Ascending aorta (tissue), 2 donors: ENCODE data around the gene ISLR. TPM values are rescaled to one million over a fixed set of nuclear protein-coding genes. Genes with fewer than 3 reads are reported as not detected.

Source experiments
- DNase-seq, 2 donors: peaks; one replicate each; pipeline ENCODE4 v3.0.0-alpha.2; 2019; ENCODE audit warnings: low spot score in 2 of 2
- H3K27ac ChIP-seq, 2 donors: fragments of 200-600 bp; sonication (generic); one replicate each; pipeline ENCODE4 v1.5.1; 2016 to 2017; ENCODE audit warnings: mild to moderate bottlenecking in 1 of 2
- H3K27me3 ChIP-seq: fragments of 200-600 bp; sonication (generic); one replicate; pipeline ENCODE4 v1.5.1; 2017
- H3K36me3 ChIP-seq, 2 donors: fragments of 200-600 bp; sonication (generic); one replicate each; pipeline ENCODE4 v1.5.1; 2016
- H3K4me1 ChIP-seq, 2 donors: fragments of 200-600 bp; sonication (generic); one replicate each; pipeline ENCODE4 v1.5.1; 2016 to 2017; ENCODE audit warnings: mild to moderate bottlenecking in 1 of 2
- H3K4me3 ChIP-seq, 2 donors: fragments of 200-600 bp; sonication (generic); one replicate each; pipeline ENCODE4 v1.5.1; 2016 to 2017; ENCODE audit warnings: mild to moderate bottlenecking in 1 of 2
- H3K9me3 ChIP-seq, 2 donors: fragments of 200-600 bp; sonication (generic); one replicate each; pipeline ENCODE4 v1.5.1; 2016
- CTCF ChIP-seq, 3 experiments: fragments of 200-600 bp in 2 of 3; fragments of 450-650 bp in 1 of 3; sonication (generic) in 2 of 3; IDR thresholded peaks; one replicate each; pipeline ENCODE4 v1.5.1; 2016 to 2019; ENCODE audit warnings: antibody characterized with exemption in 3 of 3, mild to moderate bottlenecking in 1 of 3, moderate library complexity in 1 of 3
- intact Hi-C: fragments of 100-400 bp; cut with DNase I; formaldehyde crosslinking; loops from one replicate; pipeline ENCODE4 v1.15.1; 2023
- total RNA-seq: library from RNA; depleted of rRNA; stranded (reverse); fragments of >200 nt; gene quantifications from one replicate; pipeline ENCODE4 v1.1.0, GENCODE V29; 2016

The ISLR gene
- total RNA-seq, 1 donor from 2014 or later: 211 TPM

DNA sequence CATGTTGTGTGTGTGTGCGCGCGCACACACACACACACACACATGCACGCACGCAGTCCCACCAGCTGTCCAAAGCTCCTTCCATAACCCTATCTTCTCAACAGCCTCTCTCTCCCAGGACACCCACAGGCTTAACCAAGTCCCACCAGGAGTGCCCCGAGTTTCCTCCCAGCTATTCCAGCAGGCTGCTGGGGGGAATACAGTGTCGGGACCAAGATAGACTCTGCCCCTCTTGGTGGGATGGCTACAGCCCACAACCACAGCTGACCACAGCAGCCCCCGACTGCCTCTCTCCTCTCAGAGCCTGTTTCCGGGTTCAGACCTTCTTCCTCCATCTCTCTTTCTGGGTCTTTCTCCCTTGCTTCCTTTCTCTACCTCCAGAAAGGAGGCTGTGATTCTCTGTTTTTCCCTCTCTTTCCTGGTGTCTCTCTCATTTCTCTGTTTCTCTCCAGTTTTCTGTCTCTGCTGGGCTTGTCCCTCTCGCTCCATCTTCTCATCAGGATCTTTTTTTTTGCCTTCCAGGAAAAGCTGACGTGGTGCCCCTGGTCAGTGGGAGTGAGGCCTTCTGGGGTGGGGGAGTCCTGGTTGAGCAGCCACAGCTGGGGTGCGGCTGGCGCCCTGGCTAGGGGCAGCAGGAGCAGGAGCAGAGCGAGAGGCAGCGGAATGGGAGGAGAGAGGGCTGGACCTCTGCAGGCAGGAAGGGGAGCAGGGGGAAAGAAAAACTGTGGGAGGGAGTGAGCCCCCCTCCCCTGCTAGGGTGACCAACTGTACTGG lies 3.3 kb upstream of the ISLR start:
- Histone ChIP-seq H3K27me3 (no peaks in the 10 kb centered on the region), H3K4me3 (no peak overlapping the region), H3K9me3 (no peaks in the 10 kb centered on the region), H3K27ac (no peak overlapping the region), H3K4me1 (peaks cover 15 to 34% of the 10 kb centered on the region in 2 donors), H3K36me3 (peaks cover 0 to under 1% of the 10 kb centered on the region in 2 donors)
- no peak for DNase-seq
- intact Hi-C loops: no loop called here
- TF ChIP-seq CTCF (IDR thresholded peaks at IDR 0.05): no peak

DNA sequence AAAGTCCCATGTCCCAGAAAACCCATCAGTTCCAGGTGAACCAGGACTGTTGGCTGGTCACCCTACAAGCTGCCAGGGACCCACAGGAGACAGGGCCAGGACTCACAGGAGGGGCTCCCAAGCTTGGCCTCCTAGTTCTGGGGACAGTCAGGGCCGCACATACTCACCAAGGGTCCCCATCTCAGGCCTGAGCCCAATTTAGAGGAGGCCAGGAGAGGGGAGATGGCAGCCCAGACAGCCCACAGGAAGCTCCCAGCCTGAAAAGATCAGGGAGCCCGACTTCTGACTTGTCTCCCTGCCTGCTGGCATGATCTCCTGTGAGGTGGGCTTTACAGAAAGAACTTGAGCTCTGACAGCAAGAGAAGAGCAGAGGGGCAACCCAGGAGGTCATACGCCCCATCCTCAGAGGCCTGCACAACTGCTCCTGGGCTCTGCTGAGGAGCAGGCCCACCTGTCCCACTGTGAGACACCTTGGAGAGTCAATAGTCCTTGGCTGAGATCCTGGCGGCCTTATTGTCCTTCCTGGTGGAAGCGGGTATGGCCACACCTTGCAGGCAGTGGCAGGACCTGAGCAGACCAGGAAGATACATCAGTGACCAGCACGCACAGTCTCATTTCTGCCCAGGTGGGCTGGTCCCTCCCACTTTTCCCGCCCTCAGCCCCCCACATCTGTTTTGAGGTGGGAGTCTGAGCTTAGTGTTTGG lies 2.5 kb upstream of the ISLR start:
- H3K36me3 ChIP-seq: peaks cover 0 to 7% of the 10 kb centered on the region in 2 donors
- peaks cover 22 to 41% of the 10 kb centered on the region in 2 donors for H3K4me1 ChIP-seq
- H3K27me3 ChIP-seq: no peaks in the 10 kb centered on the region
- DNase-seq: no peak
- TF ChIP-seq CTCF (IDR thresholded peaks at IDR 0.05): no peak
- H3K9me3 ChIP-seq: no peaks in the 10 kb centered on the region
- intact Hi-C loops: no loop called here
- H3K4me3 ChIP-seq: no peak overlapping the region
- no peak overlapping the region for H3K27ac ChIP-seq

DNA sequence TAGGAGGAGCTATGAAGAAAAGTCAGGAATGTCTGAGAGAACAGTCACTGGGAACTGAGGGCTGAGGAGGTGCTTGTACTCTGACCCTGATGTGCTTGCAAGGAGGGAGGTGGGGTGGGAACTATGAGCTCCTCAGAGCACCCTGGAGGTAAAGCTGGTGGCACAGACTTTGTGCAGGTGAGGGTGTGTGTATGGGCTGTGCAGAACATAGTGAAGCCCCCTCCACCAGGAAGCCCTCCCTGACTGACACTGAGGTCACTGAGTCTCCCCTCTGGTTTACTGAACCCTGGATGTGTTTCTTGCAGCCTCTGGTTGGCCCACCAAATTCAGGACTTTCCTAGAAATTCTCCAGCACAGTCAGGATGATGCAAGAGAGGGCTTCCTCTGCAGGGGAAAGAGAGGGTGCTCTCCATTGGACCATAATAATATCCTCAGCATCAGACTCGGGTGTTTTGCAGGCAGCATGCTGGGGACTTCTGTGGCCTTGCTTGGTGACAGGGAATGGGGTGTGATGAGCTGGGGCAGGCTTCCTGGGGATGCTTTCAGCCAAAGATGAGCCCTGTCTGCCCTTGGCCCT lies 1.5 kb upstream of the ISLR start:
- Histone ChIP-seq H3K4me1 (peaks cover 27 to 48% of the 10 kb centered on the region in 2 donors), H3K27me3 (no peaks in the 10 kb centered on the region), H3K4me3 (peak overlapping the region in 1 of 2 donors; percentile 57), H3K36me3 (peaks cover 0 to 7% of the 10 kb centered on the region in 2 donors), H3K9me3 (no peaks in the 10 kb centered on the region), H3K27ac (peak overlapping the region; percentile 83 to 85)
- no peak for DNase-seq
- intact Hi-C loops: loop anchor here (2.0 kb wide), 1 partner anchor 15 kb away; no protein-coding TSS in a partner anchor
- TF ChIP-seq CTCF (IDR thresholded peaks at IDR 0.05): no peak

DNA sequence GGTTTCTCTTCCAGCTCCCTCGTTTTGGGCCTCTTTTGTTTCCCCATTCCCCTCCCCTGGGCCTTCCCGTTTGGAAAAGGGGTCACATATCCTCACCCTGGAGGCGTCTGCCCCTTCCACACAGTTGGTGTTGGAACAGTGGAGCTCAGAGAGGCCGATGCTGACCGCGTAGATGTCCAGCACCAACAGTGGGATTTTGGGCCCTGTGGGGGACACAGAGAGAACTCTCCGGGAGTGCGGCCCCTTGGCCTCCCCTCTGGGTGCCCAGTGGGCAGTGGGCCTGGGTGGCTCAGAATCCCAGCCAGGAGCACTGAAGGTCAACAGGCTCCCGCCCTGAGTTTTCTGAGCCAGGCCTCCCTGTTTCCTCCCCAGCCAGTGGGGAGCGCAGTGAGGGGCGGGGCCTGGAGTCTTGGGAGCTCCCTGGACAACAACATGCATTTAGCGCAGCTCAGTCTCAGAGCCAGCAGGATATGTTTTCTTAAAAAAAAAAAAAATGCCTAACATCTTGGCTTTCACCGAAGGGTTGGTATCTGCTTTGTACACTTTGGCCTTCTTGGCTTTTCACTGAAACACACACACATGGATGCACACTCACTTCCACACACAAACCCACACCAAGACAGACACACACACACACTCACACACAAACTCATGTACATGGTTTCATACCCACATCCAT lies 670 bp upstream of the ISLR start:
- Histone ChIP-seq H3K27me3 (no peaks in the 10 kb centered on the region), H3K27ac (peak overlapping the region; percentile 83 to 85), H3K4me1 (peaks cover 32 to 54% of the 10 kb centered on the region in 2 donors), H3K36me3 (peaks cover 0 to 7% of the 10 kb centered on the region in 2 donors), H3K9me3 (no peaks in the 10 kb centered on the region), H3K4me3 (peak overlapping the region; percentile 24 to 57)
- TF ChIP-seq CTCF (IDR thresholded peaks at IDR 0.05): no peak
- DNase-seq: peak in 1 of 2 donors; percentile 81
- intact Hi-C loops: loop anchor here (2.0 kb wide), 1 partner anchor 16 kb away; no protein-coding TSS in a partner anchor

- intact Hi-C loops: no loop called here
- H3K27ac ChIP-seq: peak overlapping the region; percentile 83 to 85
- H3K27me3 ChIP-seq: no peaks in the 10 kb centered on the region
- no peaks in the 10 kb centered on the region for H3K9me3 ChIP-seq
- DNase-seq: no peak
- peak overlapping the region; percentile 51 to 57 for H3K4me3 ChIP-seq
- peaks cover 43 to 65% of the 10 kb centered on the region in 2 donors for H3K4me1 ChIP-seq
- peaks cover 0 to 7% of the 10 kb centered on the region in 2 donors for H3K36me3 ChIP-seq
- no peak for TF ChIP-seq CTCF (IDR thresholded peaks at IDR 0.05)
Measured at GRCh38 chr15:74174219-74174957, 878 bp downstream of the ISLR start.
